ENCODE data around the gene ZNF544. TPM values are rescaled to one million over a fixed set of nuclear protein-coding genes. Genes with fewer than 3 reads are reported as not detected.

Gene ZNF544
- total RNA-seq, 1 donor from 2014 or later, result 25.2 TPM

DNA sequence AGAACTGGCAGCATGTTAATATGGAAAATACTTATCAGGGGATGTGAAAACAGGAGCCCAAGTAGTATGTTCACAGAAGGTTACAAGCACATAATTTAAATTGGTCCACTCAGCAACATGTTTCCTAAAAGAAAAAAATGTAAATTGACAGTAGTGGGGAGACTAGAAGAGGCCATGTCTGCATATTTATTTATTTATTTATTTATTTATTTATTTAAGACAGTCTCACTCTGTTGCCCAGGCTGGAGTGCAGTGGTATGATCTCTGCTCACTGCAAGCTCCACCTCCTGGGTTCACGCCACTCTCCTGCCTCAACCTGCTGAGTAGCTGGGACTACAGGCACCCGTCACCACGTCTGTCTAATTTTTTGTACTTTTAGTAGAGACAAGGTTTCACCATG, 36.4 kb downstream of the ZNF544 start:
- Mint-ChIP-seq H3K9me3 (ENCODE audit: unreplicated experiment) (peaks cover 13% of the 10 kb centered on the region), H3K4me3 (ENCODE audit: unreplicated experiment) (no peak overlapping the region), H3K4me1 (ENCODE audit: unreplicated experiment) (no peaks in the 10 kb centered on the region), H3K27me3 (ENCODE audit: unreplicated experiment) (no peaks in the 10 kb centered on the region), H3K27ac (ENCODE audit: unreplicated experiment) (no peak overlapping the region), H3K36me3 (ENCODE audit: unreplicated experiment) (peaks cover 59% of the 10 kb centered on the region)
- no peak for TF ChIP-seq CTCF (IDR thresholded peaks at IDR 0.05)
- DNase-seq (ENCODE audit: extremely low spot score, unreplicated experiment), result no peak

DNA sequence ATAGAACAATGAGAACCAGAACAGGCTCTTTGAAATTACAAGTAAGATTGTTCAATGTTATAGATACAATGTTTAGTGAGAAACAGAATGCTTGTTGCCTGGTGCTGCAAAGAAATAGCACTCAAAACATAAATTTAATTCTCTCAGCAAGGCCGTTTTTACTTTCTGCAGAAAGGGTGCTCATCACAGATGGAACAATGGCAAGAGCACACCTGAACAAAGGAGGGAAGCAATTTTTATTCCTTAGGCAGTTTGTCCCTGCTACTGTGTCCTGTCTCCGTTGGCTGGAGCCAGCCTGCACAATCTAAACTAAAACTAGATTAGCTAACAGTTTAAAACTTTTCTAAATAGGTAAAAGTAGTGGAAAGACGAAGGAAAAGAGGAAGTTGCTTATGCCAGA, 39.6 kb downstream of the ZNF544 start:
- H3K27me3 Mint-ChIP-seq (ENCODE audit: unreplicated experiment), result no peaks in the 10 kb centered on the region
- H3K4me1 Mint-ChIP-seq (ENCODE audit: unreplicated experiment), result no peaks in the 10 kb centered on the region
- H3K36me3 Mint-ChIP-seq (ENCODE audit: unreplicated experiment), result peaks cover 52% of the 10 kb centered on the region
- no peak overlapping the region for H3K27ac Mint-ChIP-seq (ENCODE audit: unreplicated experiment)
- peaks cover 5% of the 10 kb centered on the region for H3K9me3 Mint-ChIP-seq (ENCODE audit: unreplicated experiment)
- no peak overlapping the region for H3K4me3 Mint-ChIP-seq (ENCODE audit: unreplicated experiment)
- no peak for TF ChIP-seq CTCF (IDR thresholded peaks at IDR 0.05)
- no peak for DNase-seq (ENCODE audit: extremely low spot score, unreplicated experiment)

DNA sequence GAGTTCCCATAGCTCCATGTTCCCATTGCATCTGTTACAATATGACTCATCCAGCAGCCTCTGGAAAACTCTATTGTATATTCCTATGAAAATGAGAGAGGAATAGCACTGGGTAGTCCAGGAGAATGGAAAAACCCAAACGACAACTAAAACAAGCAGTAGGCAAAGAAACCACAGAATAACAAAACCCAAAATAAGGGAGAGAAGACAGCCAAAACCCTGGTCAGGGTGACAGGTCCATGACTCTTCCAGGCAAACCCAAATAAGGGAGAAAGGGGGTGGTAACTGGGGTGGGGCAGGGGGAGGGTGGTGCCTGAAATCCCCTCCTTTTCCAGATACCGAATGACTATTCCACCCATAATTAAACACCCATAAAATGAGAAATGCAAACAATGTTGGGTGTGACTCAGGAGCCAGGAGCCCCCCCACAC, 46.1 kb downstream of the ZNF544 start:
- Mint-ChIP-seq H3K4me1 (ENCODE audit: unreplicated experiment) (peaks cover 14% of the 10 kb centered on the region), H3K9me3 (ENCODE audit: unreplicated experiment) (peaks cover 6% of the 10 kb centered on the region), H3K27me3 (ENCODE audit: unreplicated experiment) (no peaks in the 10 kb centered on the region), H3K27ac (ENCODE audit: unreplicated experiment) (no peak overlapping the region), H3K4me3 (ENCODE audit: unreplicated experiment) (no peak overlapping the region), H3K36me3 (ENCODE audit: unreplicated experiment) (peaks cover 51% of the 10 kb centered on the region)
- DNase-seq (ENCODE audit: extremely low spot score, unreplicated experiment), result no peak
- TF ChIP-seq CTCF (IDR thresholded peaks at IDR 0.05), result no peak

DNA sequence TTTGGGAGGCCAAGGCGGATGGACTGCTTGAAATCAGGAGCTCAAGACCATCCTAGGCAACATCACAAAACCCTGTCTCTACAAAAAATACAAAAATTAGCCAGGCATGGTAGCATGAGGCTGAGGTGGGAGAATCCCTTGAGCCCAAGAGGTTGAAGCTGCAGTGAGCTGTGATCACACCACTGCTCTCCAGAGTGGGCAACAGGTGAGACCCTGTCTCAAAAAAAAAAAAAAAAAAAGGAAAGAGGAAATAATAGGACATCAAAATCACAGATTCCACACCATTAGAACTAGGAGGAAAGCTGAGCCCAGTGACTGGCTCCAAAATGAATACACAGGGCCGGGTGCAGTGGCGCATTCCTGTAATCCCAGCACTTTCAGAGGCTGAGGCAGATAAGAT, 46.9 kb downstream of the ZNF544 start:
- H3K36me3 Mint-ChIP-seq (ENCODE audit: unreplicated experiment), result peaks cover 46% of the 10 kb centered on the region
- H3K9me3 Mint-ChIP-seq (ENCODE audit: unreplicated experiment), result peaks cover 6% of the 10 kb centered on the region
- H3K4me3 Mint-ChIP-seq (ENCODE audit: unreplicated experiment), result no peak overlapping the region

DNA sequence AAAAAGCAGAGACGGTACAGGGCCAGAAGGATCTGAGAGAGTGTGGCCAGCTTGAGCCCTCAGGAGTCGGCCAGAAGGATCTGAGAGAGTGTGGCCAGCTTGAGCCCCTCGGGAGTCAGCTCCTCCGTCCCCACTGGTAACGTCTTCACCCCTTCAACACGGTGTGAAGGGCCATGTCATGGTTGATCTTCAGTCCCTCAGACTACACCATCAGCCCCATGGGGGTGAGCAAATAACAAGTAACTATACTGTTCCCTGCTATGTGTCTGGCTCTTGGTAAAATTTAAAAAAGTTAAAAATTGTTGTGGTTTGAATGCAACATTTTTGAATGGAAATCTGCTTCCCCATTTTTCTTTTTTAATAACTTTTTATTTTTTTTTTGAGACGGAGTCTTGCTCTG, 48.5 kb downstream of the ZNF544 start:
- Mint-ChIP-seq H3K27ac (ENCODE audit: unreplicated experiment) (no peak overlapping the region), H3K27me3 (ENCODE audit: unreplicated experiment) (no peaks in the 10 kb centered on the region), H3K4me1 (ENCODE audit: unreplicated experiment) (peaks cover 25% of the 10 kb centered on the region), H3K9me3 (ENCODE audit: unreplicated experiment) (peaks cover 6% of the 10 kb centered on the region), H3K36me3 (ENCODE audit: unreplicated experiment) (peaks cover 38% of the 10 kb centered on the region), H3K4me3 (ENCODE audit: unreplicated experiment) (no peak overlapping the region)
- TF ChIP-seq CTCF (IDR thresholded peaks at IDR 0.05), result no peak
- DNase-seq (ENCODE audit: extremely low spot score, unreplicated experiment), result no peak

More for the DNA sequence above, 46.9 kb downstream of the ZNF544 start:
- Mint-ChIP-seq H3K27ac (ENCODE audit: unreplicated experiment) (no peak overlapping the region), H3K27me3 (ENCODE audit: unreplicated experiment) (no peaks in the 10 kb centered on the region), H3K4me1 (ENCODE audit: unreplicated experiment) (peaks cover 20% of the 10 kb centered on the region)
- no peak for DNase-seq (ENCODE audit: extremely low spot score, unreplicated experiment)
- TF ChIP-seq CTCF (IDR thresholded peaks at IDR 0.05), result no peak

Measured in osteocyte (in vitro differentiated cells).